OCI-LY7 (cell line): ENCODE data around the gene TCF23. TPM values are rescaled to one million over a fixed set of nuclear protein-coding genes. Genes with fewer than 3 reads are reported as not detected.

ENCODE experiments used
- BruUV-seq: library from RNA; stranded (reverse); fragments of 400-500 nt; replicated peaks from 2 replicates; lab custom pipeline; 2021; lab: Mats Ljungman, UMichigan
- CTCF ChIA-PET: fragments of 300-600 bp; sonication (Branson Sonifier 250); formaldehyde crosslinking; loops from one replicate; lab custom pipeline; 2022; ENCODE audit warnings: antibody characterized with exemption; ENCODE audit not compliant: unreplicated experiment; lab: Charles Lee
- POLR2A ChIA-PET: fragments of 300-600 bp; sonication (Branson Sonifier 250); formaldehyde crosslinking; loops from one replicate; lab custom pipeline; 2022; ENCODE audit warnings: antibody characterized with exemption; lab: Charles Lee
- DNase-seq: peaks from one replicate; pipeline ENCODE4 v3.0.0-alpha.2; 2015; ENCODE audit warnings: low spot score
- H2AFZ ChIP-seq: fragments of 200-600 bp; sonication (generic), shearing (Covaris generic); 2 replicates; pipeline ENCODE4 v1.6.1; 2014; ENCODE audit warnings: mild to moderate bottlenecking, antibody characterized with exemption, low read length, moderate library complexity
- H3K27ac ChIP-seq: fragments of 200-600 bp; sonication (generic); 2 replicates; pipeline ENCODE4 v1.5.1; 2014; ENCODE audit warnings: mixed run types, low read depth, mild to moderate bottlenecking, moderate library complexity, low read length, inconsistent platforms; ENCODE audit not compliant: poor library complexity, severe bottlenecking
- H3K36me3 ChIP-seq: fragments of 200-600 bp; sonication (generic); 2 replicates; pipeline ENCODE4 v1.6.1; 2014; ENCODE audit warnings: mild to moderate bottlenecking, antibody characterized with exemption, low read length, moderate library complexity, mixed read lengths; ENCODE audit not compliant: insufficient read depth
- H3K4me1 ChIP-seq: fragments of 200-600 bp; sonication (generic); 2 replicates; pipeline ENCODE4 v1.5.1; 2014; ENCODE audit warnings: mild to moderate bottlenecking, low read length; ENCODE audit not compliant: insufficient read depth, poor library complexity, severe bottlenecking
- H3K4me2 ChIP-seq: fragments of 200-600 bp; sonication (generic); 2 replicates; pipeline ENCODE4 v1.6.1; 2014; ENCODE audit warnings: mild to moderate bottlenecking, low read length
- H3K4me3 ChIP-seq: fragments of 200-600 bp; sonication (generic); 2 replicates; pipeline ENCODE4 v1.5.1; 2014; ENCODE audit warnings: mild to moderate bottlenecking, low read depth, low read length; ENCODE audit not compliant: poor library complexity, severe bottlenecking
- H3K79me2 ChIP-seq: fragments of 200-600 bp; sonication (generic); 2 replicates; pipeline ENCODE4 v1.6.1; 2016; ENCODE audit warnings: low read depth, mild to moderate bottlenecking, low read length, moderate library complexity, mixed read lengths; ENCODE audit not compliant: insufficient read depth
- H3K9me2 ChIP-seq: fragments of 200-600 bp; sonication (generic); 2 replicates; pipeline ENCODE4 v1.6.1; 2016; ENCODE audit warnings: mild to moderate bottlenecking, low read length, mixed read lengths; ENCODE audit not compliant: insufficient read depth
- H3K9me3 ChIP-seq: fragments of 200-600 bp; sonication (generic); 2 replicates; pipeline ENCODE4 v1.6.1; 2014; ENCODE audit warnings: mild to moderate bottlenecking, mixed run types, low read length, mixed read lengths
- H4K20me1 ChIP-seq: fragments of 200-600 bp; sonication (generic); 2 replicates; pipeline ENCODE4 v1.6.1; 2014; ENCODE audit warnings: mild to moderate bottlenecking, antibody characterized with exemption, low read length, moderate library complexity, mixed read lengths; ENCODE audit not compliant: insufficient read depth
- CTCF ChIP-seq: fragments of 200-600 bp; sonication (generic); conservative IDR thresholded peaks from 2 replicates; pipeline ENCODE4 v1.5.1; 2014; ENCODE audit warnings: mild to moderate bottlenecking, antibody characterized with exemption, low read length, moderate library complexity, mixed read lengths
- EZH2phosphoT487 ChIP-seq: fragments of 200-600 bp; sonication (generic); IDR thresholded peaks from 2 replicates; pipeline ENCODE4 v1.6.1; 2018; ENCODE audit warnings: low read depth, borderline replicate concordance, mild to moderate bottlenecking, mixed run types, antibody characterized with exemption, low read length, moderate library complexity, mixed read lengths
- intact Hi-C: fragments of 100-400 bp; cut with micrococcal nuclease; formaldehyde crosslinking; loops from one replicate; pipeline ENCODE4 v1.10.0; 2022; ENCODE audit not compliant: unreplicated experiment
- total RNA-seq, 2 experiments: library from RNA; depleted of rRNA in 1 of 2; stranded (reverse); fragments of >200 nt in 1 of 2; shearing (Covaris generic) in 1 of 2; gene quantifications; 2 replicates each; pipeline ENCODE4 v1.2.3, GENCODE V29; 2014 to 2022

TCF23 gene
- total RNA-seq, 2 experiments from 2014 or later: 0.25 TPM; not detected in 1

DNA sequence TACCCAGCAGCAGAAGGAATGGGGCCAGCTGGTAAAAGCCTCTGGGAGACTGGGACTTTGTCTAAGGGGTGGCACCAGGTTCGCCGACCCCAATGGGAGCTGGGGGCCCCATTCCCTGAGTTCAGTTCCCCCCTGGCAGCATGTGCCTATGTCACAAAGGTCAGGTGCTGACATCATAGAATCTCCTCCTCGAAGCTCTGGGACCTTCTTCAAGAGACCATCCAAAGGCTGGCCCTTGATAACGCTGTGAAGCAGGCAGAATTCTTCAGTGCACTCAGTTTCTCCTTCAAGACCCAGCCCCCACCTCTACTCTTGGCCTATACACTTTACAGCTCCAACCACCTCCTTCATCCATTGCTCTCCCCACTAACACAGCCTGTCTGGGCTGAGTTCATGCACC, 9.5 kb upstream of the TCF23 start, which contains the start of gene PRR30:
TSS of gene PRR30 (minus strand) at position 101 of the 400 bp plus-strand sequence. CDS start 1,081 bp downstream, outside the sequence.
- intact Hi-C loops: no loop called here
- Histone ChIP-seq H3K79me2 (peaks cover under 1% of the 10 kb centered on the region; the same call in 1 of the 2 replicates), H3K36me3 (no peaks in the 10 kb centered on the region), H3K4me1 (peaks cover 8% of the 10 kb centered on the region), H3K4me3 (no peak within 1 kb of the TSS), H2AFZ (no peak within 1 kb of the TSS), H3K9me3 (peaks cover 7% of the 10 kb centered on the region; the same call in 1 of the 2 replicates), H4K20me1 (no peaks in the 10 kb centered on the region), H3K4me2 (no peak within 1 kb of the TSS), H3K9me2 (no peaks in the 10 kb centered on the region), H3K27ac (no peak within 1 kb of the TSS)
- DNase-seq: no peak
- BruUV-seq: no TSS peak
- CTCF ChIA-PET: no interaction called here
- POLR2A ChIA-PET: no interaction called here
- TF ChIP-seq CTCF (no peak), EZH2phosphoT487 (no peak)

- BruUV-seq: no TSS peak
- no peaks in the 10 kb centered on the region for H4K20me1 ChIP-seq
- no peak for DNase-seq
- ChIA-PET CTCF (no interaction called here), POLR2A (no interaction called here)
- peaks cover 7% of the 10 kb centered on the region; the same call in 1 of the 2 replicates for H3K9me3 ChIP-seq
- no peaks in the 10 kb centered on the region for H3K9me2 ChIP-seq
- H3K4me1 ChIP-seq: no peaks in the 10 kb centered on the region
- H3K36me3 ChIP-seq: no peaks in the 10 kb centered on the region
- intact Hi-C loops: no loop called here
- no peak overlapping the region for H3K4me3 ChIP-seq
- H2AFZ ChIP-seq: no peak overlapping the region
- no peaks in the 10 kb centered on the region for H3K79me2 ChIP-seq
- no peak overlapping the region for H3K4me2 ChIP-seq
- no peak for TF ChIP-seq EZH2phosphoT487
- TF ChIP-seq CTCF: no peak
- no peak overlapping the region for H3K27ac ChIP-seq
Observed at GRCh38 chr2:27143285-27143684, 5.5 kb upstream of the TCF23 start.

GRCh38 chr2:27145682-27146081, 3.1 kb upstream of the TCF23 start:
- Histone ChIP-seq H3K4me2 (no peak overlapping the region), H3K9me3 (peaks cover 7% of the 10 kb centered on the region; the same call in 1 of the 2 replicates), H4K20me1 (no peaks in the 10 kb centered on the region), H3K4me3 (no peak overlapping the region), H3K36me3 (no peaks in the 10 kb centered on the region), H3K27ac (no peak overlapping the region), H3K9me2 (no peaks in the 10 kb centered on the region), H3K79me2 (no peaks in the 10 kb centered on the region), H2AFZ (no peak overlapping the region), H3K4me1 (peaks cover 1% of the 10 kb centered on the region)
- ChIA-PET CTCF (no interaction called here), POLR2A (interaction anchor here (0.6 to 1.1 kb wide), 2 partner anchors 11 to 715 kb away, joined by 3 to 4 read pairs; partner anchors contain the start of gene PREB)
- no peak for TF ChIP-seq CTCF
- TF ChIP-seq EZH2phosphoT487: no peak
- intact Hi-C loops: no loop called here
- no peak for DNase-seq
- BruUV-seq: no TSS peak
